ENCODE measurements around the gene P2RX4. TPM values are rescaled to one million over a fixed set of nuclear protein-coding genes. Genes with fewer than 3 reads are reported as not detected.

P2RX4 gene
- total RNA-seq, 1 experiment from 2014 or later = 21.0 TPM

GRCh38 chr12:121189131-121189530, 20.8 kb upstream of the P2RX4 start:
- Histone ChIP-seq H3K9me2 (ENCODE audit: insufficient read depth) (no peaks in the 10 kb centered on the region), H3K4me3 (no peak overlapping the region), H2AFZ (no peak overlapping the region), H3K36me3 (ENCODE audit: low read depth) (no peaks in the 10 kb centered on the region), H3F3A (ENCODE audit: insufficient read depth, low read depth) (peaks cover 7% of the 10 kb centered on the region; the same call in 1 of the 2 replicates), H3K79me2 (ENCODE audit: low read depth) (no peaks in the 10 kb centered on the region), H3K27me3 (ENCODE audit: insufficient read depth, low read depth) (no peaks in the 10 kb centered on the region), H3K9me3 (ENCODE audit: insufficient read depth, low read depth) (no peaks in the 10 kb centered on the region), H4K20me1 (ENCODE audit: insufficient read depth) (no peaks in the 10 kb centered on the region), H3K4me2 (no peak overlapping the region), H3K27ac (no peak overlapping the region), H3K4me1 (replicated peaks; ENCODE audit: insufficient read depth) (peaks cover 11% of the 10 kb centered on the region)
- ChIA-PET CTCF (interaction anchor here (0.6 kb wide), 2 partner anchors 68 to 331 kb away, joined by 3 to 4 read pairs; no protein-coding TSS in a partner anchor), POLR2A (ENCODE audit: unreplicated experiment) (no interaction called here)
- no TSS peak for BruUV-seq (replicated peaks)
- intact Hi-C loops (cut with micrococcal nuclease; ENCODE audit: unreplicated experiment) = no loop called here
- TF ChIP-seq CTCF (conservative IDR thresholded peaks at IDR 0.05) (no peak), EZH2 (IDR thresholded peaks at IDR 0.05; ENCODE audit: low read depth) (no peak)
- no peak for DNase-seq

GRCh38 chr12:121189619-121190155, 20.2 kb upstream of the P2RX4 start:
- no peaks in the 10 kb centered on the region for H3K9me3 ChIP-seq (ENCODE audit: insufficient read depth, low read depth)
- H3K4me3 ChIP-seq = no peak overlapping the region
- CTCF ChIA-PET = interaction anchor here (0.6 kb wide), 2 partner anchors 69 to 330 kb away, joined by 3 to 4 read pairs; no protein-coding TSS in a partner anchor
- H3K27ac ChIP-seq = 0 out of 2 replicates have a peak overlapping the region, but pooled peaks have one; percentile 44
- H3K27me3 ChIP-seq (ENCODE audit: insufficient read depth, low read depth) = no peaks in the 10 kb centered on the region
- H3K36me3 ChIP-seq (ENCODE audit: low read depth) = no peaks in the 10 kb centered on the region
- no peak overlapping the region for H2AFZ ChIP-seq
- no peaks in the 10 kb centered on the region for H3K79me2 ChIP-seq (ENCODE audit: low read depth)
- intact Hi-C loops (cut with micrococcal nuclease; ENCODE audit: unreplicated experiment) = no loop called here
- H3K4me1 ChIP-seq (replicated peaks; ENCODE audit: insufficient read depth) = peaks cover 11% of the 10 kb centered on the region
- no peaks in the 10 kb centered on the region for H3K9me2 ChIP-seq (ENCODE audit: insufficient read depth)
- no peak for DNase-seq
- peaks cover 7% of the 10 kb centered on the region; the same call in 1 of the 2 replicates for H3F3A ChIP-seq (ENCODE audit: insufficient read depth, low read depth)
- H3K4me2 ChIP-seq = no peak overlapping the region
- BruUV-seq (replicated peaks) = no TSS peak
- POLR2A ChIA-PET (ENCODE audit: unreplicated experiment) = no interaction called here
- no peaks in the 10 kb centered on the region for H4K20me1 ChIP-seq (ENCODE audit: insufficient read depth)
- TF ChIP-seq CTCF (conservative IDR thresholded peaks at IDR 0.05) (no peak), EZH2 (IDR thresholded peaks at IDR 0.05; ENCODE audit: low read depth) (no peak)

GRCh38 chr12:121190523-121191031, 19.4 kb upstream of the P2RX4 start:
- no TSS peak for BruUV-seq (replicated peaks)
- Histone ChIP-seq H2AFZ (no peak overlapping the region), H3K36me3 (ENCODE audit: low read depth) (no peaks in the 10 kb centered on the region), H3K4me1 (replicated peaks; ENCODE audit: insufficient read depth) (peaks cover 11% of the 10 kb centered on the region), H3F3A (ENCODE audit: insufficient read depth, low read depth) (peaks cover 7% of the 10 kb centered on the region; the same call in 1 of the 2 replicates), H3K4me3 (no peak overlapping the region), H3K27me3 (ENCODE audit: insufficient read depth, low read depth) (no peaks in the 10 kb centered on the region), H3K27ac (peak overlapping the region; percentile 44), H3K9me2 (ENCODE audit: insufficient read depth) (no peaks in the 10 kb centered on the region), H3K4me2 (peak overlapping the region; percentile 30), H4K20me1 (ENCODE audit: insufficient read depth) (no peaks in the 10 kb centered on the region), H3K79me2 (ENCODE audit: low read depth) (no peaks in the 10 kb centered on the region), H3K9me3 (ENCODE audit: insufficient read depth, low read depth) (no peaks in the 10 kb centered on the region)
- intact Hi-C loops (cut with micrococcal nuclease; ENCODE audit: unreplicated experiment) = no loop called here
- TF ChIP-seq EZH2 (IDR thresholded peaks at IDR 0.05; ENCODE audit: low read depth) (no peak), CTCF (conservative IDR thresholded peaks at IDR 0.05) (no peak)
- DNase-seq = peak; percentile 11 to 73
- ChIA-PET POLR2A (ENCODE audit: unreplicated experiment) (no interaction called here), CTCF (no interaction called here)

Measured in PC-9 (cell line).